ENCODE data around the gene TMEM178B.

The TMEM178B gene

GRCh38 chr7:141522657-141523342 lies 448.9 kb downstream of the TMEM178B start:
- no peak overlapping the region for H3K4me3 ChIP-seq (ENCODE audit: control insufficient read depth, low read depth, low read length)
- TF ChIP-seq, protein P1, sequence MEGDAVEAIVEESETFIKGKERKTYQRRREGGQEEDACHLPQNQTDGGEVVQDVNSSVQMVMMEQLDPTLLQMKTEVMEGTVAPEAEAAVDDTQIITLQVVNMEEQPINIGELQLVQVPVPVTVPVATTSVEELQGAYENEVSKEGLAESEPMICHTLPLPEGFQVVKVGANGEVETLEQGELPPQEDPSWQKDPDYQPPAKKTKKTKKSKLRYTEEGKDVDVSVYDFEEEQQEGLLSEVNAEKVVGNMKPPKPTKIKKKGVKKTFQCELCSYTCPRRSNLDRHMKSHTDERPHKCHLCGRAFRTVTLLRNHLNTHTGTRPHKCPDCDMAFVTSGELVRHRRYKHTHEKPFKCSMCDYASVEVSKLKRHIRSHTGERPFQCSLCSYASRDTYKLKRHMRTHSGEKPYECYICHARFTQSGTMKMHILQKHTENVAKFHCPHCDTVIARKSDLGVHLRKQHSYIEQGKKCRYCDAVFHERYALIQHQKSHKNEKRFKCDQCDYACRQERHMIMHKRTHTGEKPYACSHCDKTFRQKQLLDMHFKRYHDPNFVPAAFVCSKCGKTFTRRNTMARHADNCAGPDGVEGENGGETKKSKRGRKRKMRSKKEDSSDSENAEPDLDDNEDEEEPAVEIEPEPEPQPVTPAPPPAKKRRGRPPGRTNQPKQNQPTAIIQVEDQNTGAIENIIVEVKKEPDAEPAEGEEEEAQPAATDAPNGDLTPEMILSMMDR (IDR thresholded peaks at IDR 0.05; ENCODE audit: control insufficient read depth, insufficient read depth, low read depth, low read length, missing control alignments), result no peak
- no peak for DNase-seq (ENCODE audit: low read depth)

DNA sequence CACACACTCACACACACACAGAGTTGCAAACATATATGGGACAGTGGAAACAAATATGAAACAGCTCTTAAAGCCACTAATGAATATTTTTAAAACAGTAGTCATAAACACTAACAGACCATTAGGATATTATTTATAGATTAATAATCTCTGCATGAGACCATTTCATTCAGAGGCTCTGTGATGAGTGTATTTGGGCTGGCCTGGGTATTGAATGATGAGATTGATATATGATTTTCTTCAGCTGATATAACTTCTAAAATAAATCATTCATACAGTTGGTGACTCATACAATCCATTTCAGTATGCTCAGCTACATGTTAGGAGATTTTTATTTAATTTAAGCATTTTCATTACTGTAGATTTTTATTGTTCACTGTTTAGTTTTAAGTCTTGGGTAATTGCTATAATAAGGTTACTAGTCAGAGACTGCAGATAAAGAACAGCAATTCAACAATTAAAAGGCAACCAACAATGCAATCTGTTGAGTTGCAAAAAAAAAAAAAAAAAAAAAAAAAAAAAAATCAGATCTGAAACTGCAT lies 452.2 kb downstream of the TMEM178B start:
- TF ChIP-seq, protein P1 (IDR thresholded peaks at IDR 0.05; ENCODE audit: control insufficient read depth, insufficient read depth, low read depth, low read length, missing control alignments), result no peak
- no peak for DNase-seq (ENCODE audit: low read depth)
- H3K4me3 ChIP-seq (ENCODE audit: control insufficient read depth, low read depth, low read length), result no peak overlapping the region

GRCh38 chr7:141527076-141527475 lies 453.2 kb downstream of the TMEM178B start:
- DNase-seq (ENCODE audit: low read depth), result no peak
- H3K4me3 ChIP-seq (ENCODE audit: control insufficient read depth, low read depth, low read length), result no peak overlapping the region
- TF ChIP-seq, protein P1 (IDR thresholded peaks at IDR 0.05; ENCODE audit: control insufficient read depth, insufficient read depth, low read depth, low read length, missing control alignments), result no peak

- DNase-seq (ENCODE audit: low read depth), result no peak
- H3K4me3 ChIP-seq (ENCODE audit: control insufficient read depth, low read depth, low read length), result no peak overlapping the region
- TF ChIP-seq, protein P1 (IDR thresholded peaks at IDR 0.05; ENCODE audit: control insufficient read depth, insufficient read depth, low read depth, low read length, missing control alignments), result no peak
Measured at GRCh38 chr7:141528399-141528798, 454.5 kb downstream of the TMEM178B start.
